MM.1S (cell line): ENCODE results near the gene DNAJC6.

Experiments
- CTCF ChIP-seq: fragments of 300-600 bp; sonication (generic); IDR thresholded peaks from 2 replicates; pipeline ENCODE4 v1.5.1; 2016; ENCODE audit warnings: antibody characterized with exemption, low read length, mixed read lengths
- EZH2 ChIP-seq: fragments of 300-600 bp; sonication (generic); optimal IDR thresholded peaks from 2 replicates; pipeline ENCODE3; 2017; ENCODE audit warnings: low read depth, mild to moderate bottlenecking, antibody characterized with exemption, low read length, mixed read lengths

DNA sequence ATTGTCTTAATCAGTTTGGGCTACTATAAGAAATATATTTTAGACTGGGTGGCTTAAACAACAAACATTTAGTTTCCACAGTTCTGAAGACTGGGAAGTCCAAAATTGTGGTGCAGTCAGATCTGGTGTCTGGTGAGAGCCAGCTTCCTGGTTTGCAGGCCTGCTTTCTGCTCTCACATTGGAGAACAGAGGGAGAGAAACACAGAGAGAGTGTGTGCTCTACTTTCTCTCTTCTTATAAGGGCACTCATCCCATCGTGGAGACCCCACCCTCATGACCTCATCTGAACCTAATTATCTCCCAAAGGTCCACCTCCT lies 115.2 kb downstream of the DNAJC6 start:
- no peak for TF ChIP-seq EZH2
- no peak for TF ChIP-seq CTCF
